K562 (cell line): ENCODE results near the gene RUNX1. TPM values are rescaled to one million over a fixed set of nuclear protein-coding genes. Genes with fewer than 3 reads are reported as not detected.

Experiments used
- ARID2 ChIP-seq: fragments of 450-650 bp; IDR thresholded peaks from 2 replicates; pipeline ENCODE4 v1.6.1; 2017; ENCODE audit warnings: antibody characterized with exemption, mild to moderate bottlenecking
- CREB1 ChIP-seq, 2 experiments: sonication (generic) in 1 of 2; formaldehyde crosslinking in 1 of 2; IDR thresholded peaks; 2 replicates each; pipeline versions ENCODE4 v1.6.1 to v1.8.0; 2012 to 2022; ENCODE audit warnings: inconsistent platforms in 1 of 2, mild to moderate bottlenecking in 1 of 2, missing genetic modification reagents in 1 of 2, moderate library complexity in 1 of 2
- CXXC5 ChIP-seq: fragments of 250-450 bp; sonication (Bioruptor Pico); IDR thresholded peaks from 2 replicates; pipeline ENCODE4 v1.8.0; 2022; ENCODE audit warnings: inconsistent platforms, mild to moderate bottlenecking, moderate library complexity
- ETV1 ChIP-seq: fragments of 450-650 bp; conservative IDR thresholded peaks from 2 replicates; pipeline ENCODE4 v1.6.1; 2016; ENCODE audit warnings: missing genetic modification characterization, control low read depth, low read depth, missing compliant biosample characterization
- GATA2 ChIP-seq: sonication (generic); formaldehyde crosslinking; IDR thresholded peaks from 2 replicates; pipeline ENCODE4 v1.4.0; 2020; ENCODE audit warnings: mild to moderate bottlenecking, missing genetic modification reagents
- GATAD2B ChIP-seq: fragments of 450-650 bp; IDR thresholded peaks from 2 replicates; pipeline ENCODE4 v1.6.1; 2017; ENCODE audit warnings: mild to moderate bottlenecking, borderline replicate concordance
- L3MBTL2 ChIP-seq: fragments of 450-650 bp; IDR thresholded peaks from 2 replicates; pipeline ENCODE4 v1.6.1; 2016; ENCODE audit warnings: mild to moderate bottlenecking, moderate library complexity
- NBN ChIP-seq: fragments of 450-650 bp; IDR thresholded peaks from 2 replicates; pipeline ENCODE4 v1.6.1; 2016; ENCODE audit warnings: low read depth, mild to moderate bottlenecking
- NFIX ChIP-seq: fragments of 250-450 bp; sonication (Bioruptor Pico); IDR thresholded peaks from 2 replicates; pipeline ENCODE4 v1.4.0; 2020; ENCODE audit warnings: low read depth, mild to moderate bottlenecking, moderate library complexity
- RFX1 ChIP-seq: fragments of 450-650 bp; IDR thresholded peaks from 2 replicates; pipeline ENCODE4 v1.6.1; 2016; ENCODE audit warnings: mild to moderate bottlenecking, moderate library complexity
- SETDB1 ChIP-seq: IDR thresholded peaks from one replicate; pipeline ENCODE4 v1.6.1; 2012; ENCODE audit warnings: low read length, control low read depth, inconsistent platforms
- TCF7 ChIP-seq: sonication (generic); IDR thresholded peaks from 2 replicates; pipeline ENCODE4 v1.6.1; 2016; ENCODE audit warnings: antibody characterized with exemption, borderline replicate concordance
- ZKSCAN8 ChIP-seq: fragments of 200-800 bp; sonication (Bioruptor generic); IDR thresholded peaks from 2 replicates; pipeline ENCODE4 v1.6.1; 2016; ENCODE audit warnings: missing genetic modification characterization, missing compliant biosample characterization
- ZNF57 ChIP-seq: fragments of 450-650 bp; formaldehyde crosslinking; IDR thresholded peaks from 2 replicates; pipeline ENCODE4 v1.4.0; 2020; ENCODE audit warnings: mild to moderate bottlenecking, moderate library complexity
- polyA plus RNA-seq, 8 experiments: library from polyadenylated mRNA; depleted of rRNA in 4 of 8; stranded (reverse) in 5 of 8; unstranded in 3 of 8; fragments of >200 nt; fragmentation: Nextera tagmentation in 2 of 8; fragmentation: Illumina TruSeq in 1 of 8; extraction: Ambion mirVana in 2 of 8; extraction: Trizol in 1 of 8; gene quantifications; 2 replicates each; pipeline versions ENCODE4 v1.2.1 to v1.2.3, GENCODE V29; 2011 to 2014; ENCODE audit warnings: inconsistent platforms in 1 of 8, missing spikeins in 1 of 8
- total RNA-seq, 7 experiments: library from RNA; depleted of rRNA in 6 of 7; stranded (reverse); fragments of >200 nt in 6 of 7; fragmentation: Illumina TruSeq in 2 of 7; extraction: Trizol in 2 of 7; gene quantifications; 2 replicates each; pipeline versions ENCODE4 v1.2.1 to v1.2.3, GENCODE V29; 2011 to 2021; ENCODE audit warnings: low replicate concordance in 1 of 7
- TF ChIP-seq, protein P1 (sequence below), 2 experiments: fragments of 450-650 bp; IDR thresholded peaks; 2 replicates each; pipeline ENCODE4 v1.6.1; 2016; ENCODE audit warnings: mild to moderate bottlenecking in 2 of 2, borderline replicate concordance in 1 of 2, low read depth in 1 of 2, moderate library complexity in 1 of 2
- TF ChIP-seq, protein P2 (sequence below), 2 experiments: IDR thresholded peaks in 1 of 2; conservative IDR thresholded peaks in 1 of 2; 2 replicates each; pipeline ENCODE4 v1.6.1; 2016; ENCODE audit warnings: low read depth in 2 of 2, mild to moderate bottlenecking in 1 of 2, missing compliant biosample characterization in 1 of 2, missing genetic modification characterization in 1 of 2, moderate library complexity in 1 of 2

Gene RUNX1
- total and polyA plus RNA-seq, 9 of the 15 experiments (the other 6 are each of a cell fraction or from before 2014, with no cell fraction given): 2.2 to 68.6 (median 17.8) TPM

DNA sequence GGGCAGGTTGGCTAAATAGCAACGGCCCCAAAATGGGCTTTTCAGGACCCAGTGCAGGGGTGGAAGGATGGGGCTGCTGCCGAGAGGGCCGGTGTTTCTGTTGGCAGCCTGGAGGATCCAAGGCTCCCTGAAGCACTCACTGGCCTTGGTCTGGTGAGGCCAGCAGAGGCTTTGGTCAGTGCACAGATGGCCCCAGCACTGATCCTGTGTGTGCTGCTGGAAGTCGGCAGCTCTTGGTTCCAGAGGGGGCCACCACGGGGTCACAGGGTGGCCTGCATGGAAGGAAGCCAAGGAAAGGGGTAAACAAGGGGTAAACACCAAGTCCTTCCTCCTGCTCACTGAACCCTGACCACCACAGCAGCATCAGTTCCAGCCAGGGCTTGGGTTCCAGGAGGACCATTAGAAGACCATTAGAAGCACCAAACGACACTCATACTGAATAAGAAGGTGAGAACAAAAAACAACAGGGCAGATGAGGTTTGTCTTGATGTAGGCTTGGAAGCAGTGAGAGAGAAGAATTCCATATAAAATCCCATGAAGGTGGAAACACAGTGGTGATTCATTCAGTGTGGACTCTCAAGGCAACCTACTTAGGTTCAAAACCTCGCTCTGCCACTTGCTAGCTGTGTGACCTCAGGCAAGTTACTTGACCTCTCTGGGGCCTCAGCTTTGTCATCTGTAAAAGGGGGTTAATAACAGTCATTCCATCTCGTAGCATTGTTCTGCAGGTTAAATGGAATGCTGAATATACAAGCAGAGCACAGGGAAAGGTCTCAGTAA lies 184.5 kb downstream of the RUNX1 start (continued):
- TF ChIP-seq, protein P1, sequence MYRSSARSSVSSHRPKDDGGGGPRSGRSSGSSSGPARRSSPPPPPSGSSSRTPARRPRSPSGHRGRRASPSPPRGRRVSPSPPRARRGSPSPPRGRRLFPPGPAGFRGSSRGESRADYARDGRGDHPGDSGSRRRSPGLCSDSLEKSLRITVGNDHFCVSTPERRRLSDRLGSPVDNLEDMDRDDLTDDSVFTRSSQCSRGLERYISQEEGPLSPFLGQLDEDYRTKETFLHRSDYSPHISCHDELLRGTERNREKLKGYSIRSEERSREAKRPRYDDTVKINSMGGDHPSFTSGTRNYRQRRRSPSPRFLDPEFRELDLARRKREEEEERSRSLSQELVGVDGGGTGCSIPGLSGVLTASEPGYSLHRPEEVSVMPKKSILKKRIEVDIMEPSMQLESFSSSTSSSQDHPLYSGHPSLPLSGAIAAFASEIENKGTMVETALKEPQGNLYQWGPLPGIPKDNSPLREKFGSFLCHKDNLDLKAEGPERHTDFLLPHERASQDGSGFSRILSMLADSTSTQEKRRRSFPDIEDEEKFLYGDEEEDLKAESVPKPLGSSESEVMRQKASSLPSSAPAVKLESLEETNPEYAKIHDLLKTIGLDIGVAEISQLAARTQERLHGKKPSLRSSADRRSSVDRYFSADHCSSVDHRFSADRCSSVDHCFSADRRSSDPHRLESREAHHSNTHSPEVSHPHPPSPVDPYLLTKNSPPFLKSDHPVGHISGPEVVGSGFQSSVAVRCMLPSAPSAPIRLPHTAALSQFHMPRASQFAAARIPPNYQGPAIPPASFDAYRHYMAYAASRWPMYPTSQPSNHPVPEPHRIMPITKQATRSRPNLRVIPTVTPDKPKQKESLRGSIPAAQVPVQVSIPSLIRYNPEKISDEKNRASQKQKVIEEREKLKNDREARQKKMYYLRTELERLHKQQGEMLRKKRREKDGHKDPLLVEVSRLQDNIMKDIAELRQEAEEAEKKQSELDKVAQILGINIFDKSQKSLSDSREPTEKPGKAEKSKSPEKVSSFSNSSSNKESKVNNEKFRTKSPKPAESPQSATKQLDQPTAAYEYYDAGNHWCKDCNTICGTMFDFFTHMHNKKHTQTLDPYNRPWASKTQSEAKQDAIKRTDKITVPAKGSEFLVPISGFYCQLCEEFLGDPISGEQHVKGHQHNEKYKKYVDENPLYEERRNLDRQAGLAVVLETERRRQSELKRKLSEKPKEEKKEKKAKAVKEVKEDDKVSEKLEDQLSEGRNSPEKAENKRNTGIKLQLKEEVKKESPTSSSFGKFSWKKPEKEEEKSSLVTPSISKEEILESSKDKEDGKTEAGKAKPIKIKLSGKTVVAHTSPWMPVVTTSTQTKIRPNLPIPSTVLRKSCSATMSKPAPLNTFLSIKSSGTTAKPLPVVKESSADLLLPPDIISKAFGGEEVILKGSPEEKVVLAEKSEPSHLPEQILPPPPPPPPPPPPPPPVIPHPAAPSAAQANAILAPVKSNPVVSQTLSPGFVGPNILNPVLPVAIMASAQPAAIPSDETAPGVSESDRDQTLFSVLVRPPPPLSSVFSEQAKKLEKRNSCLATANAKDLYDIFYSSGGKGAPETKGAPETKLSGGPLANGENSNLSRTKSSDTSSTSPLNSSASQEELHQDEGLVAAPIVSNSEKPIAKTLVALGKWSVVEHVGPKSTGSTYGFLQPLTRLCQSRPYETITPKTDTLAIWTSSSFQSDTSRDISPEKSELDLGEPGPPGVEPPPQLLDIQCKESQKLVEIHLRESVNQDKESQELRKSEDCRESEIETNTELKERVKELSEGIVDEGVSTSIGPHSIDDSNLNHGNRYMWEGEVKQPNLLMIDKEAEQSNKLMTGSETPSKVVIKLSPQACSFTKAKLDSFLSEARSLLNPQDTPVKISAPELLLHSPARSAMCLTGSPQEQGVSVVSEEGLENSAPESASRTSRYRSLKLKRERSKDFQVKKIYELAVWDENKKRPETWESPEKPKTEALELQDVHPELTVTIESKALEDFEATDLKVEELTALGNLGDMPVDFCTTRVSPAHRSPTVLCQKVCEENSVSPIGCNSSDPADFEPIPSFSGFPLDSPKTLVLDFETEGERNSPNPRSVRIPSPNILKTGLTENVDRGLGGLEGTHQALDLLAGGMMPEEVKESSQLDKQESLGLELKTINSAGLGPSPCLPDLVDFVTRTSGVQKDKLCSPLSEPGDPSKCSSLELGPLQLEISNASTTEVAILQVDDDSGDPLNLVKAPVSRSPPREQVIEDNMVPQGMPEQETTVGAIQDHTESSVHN (IDR thresholded peaks at IDR 0.05; ENCODE audit: borderline replicate concordance in 1 of 2, low read depth in 1 of 2): no peak
- TF ChIP-seq NBN (no peak), NFIX (CRISPR knock-in tag) (no peak), GATA2 (CRISPR knock-in tag) (no peak), GATAD2B (no peak), CXXC5 (CRISPR knock-in tag) (no peak), ZKSCAN8 (CRISPR knock-in tag) (no peak), ARID2 (no peak), CREB1 (IDR thresholded peaks at IDR 0.05) (no peak), CREB1 (CRISPR knock-in tag; IDR thresholded peaks at IDR 0.05) (no peak), L3MBTL2 (no peak), SETDB1 (no peak), TCF7 (no peak), ZNF57 (CRISPR knock-in tag) (no peak), ETV1 (no peak), RFX1 (no peak)
- TF ChIP-seq, protein P2, sequence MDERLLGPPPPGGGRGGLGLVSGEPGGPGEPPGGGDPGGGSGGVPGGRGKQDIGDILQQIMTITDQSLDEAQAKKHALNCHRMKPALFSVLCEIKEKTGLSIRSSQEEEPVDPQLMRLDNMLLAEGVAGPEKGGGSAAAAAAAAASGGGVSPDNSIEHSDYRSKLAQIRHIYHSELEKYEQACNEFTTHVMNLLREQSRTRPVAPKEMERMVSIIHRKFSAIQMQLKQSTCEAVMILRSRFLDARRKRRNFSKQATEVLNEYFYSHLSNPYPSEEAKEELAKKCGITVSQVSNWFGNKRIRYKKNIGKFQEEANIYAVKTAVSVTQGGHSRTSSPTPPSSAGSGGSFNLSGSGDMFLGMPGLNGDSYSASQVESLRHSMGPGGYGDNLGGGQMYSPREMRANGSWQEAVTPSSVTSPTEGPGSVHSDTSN (CRISPR knock-in tag; IDR thresholded peaks at IDR 0.05; ENCODE audit: low read depth): no peak
- TF ChIP-seq, protein P2 (tag; conservative IDR thresholded peaks at IDR 0.05; ENCODE audit: low read depth): no peak
